Naive B cell (primary cell): ENCODE data around the gene RRAS2. TPM values are rescaled to one million over a fixed set of nuclear protein-coding genes. Genes with fewer than 3 reads are reported as not detected.
A peak's percentile ranks its signal among the peaks of the same experiment; 100 is the strongest.

Experiments
- ATAC-seq, 2 donors: fragments of 150-1000 bp; cut with Tn5 transposase; 2 replicates each; pipeline ENCODE4 v1.10.0; 2021; ENCODE audit warnings: low read depth in 2 of 2, mild to moderate bottlenecking in 2 of 2, moderate library complexity in 2 of 2
- DNase-seq: peaks from one replicate; pipeline ENCODE4 v3.0.0; 2022
- H3K27ac Mint-ChIP-seq, 6 donors: one replicate each; pipeline ENCODE4 v1.8.0; 2020 to 2022; ENCODE audit warnings: mild to moderate bottlenecking in 6 of 6, mixed read lengths in 6 of 6, moderate library complexity in 5 of 6, inconsistent platforms in 2 of 6
- H3K27me3 Mint-ChIP-seq, 3 donors: one replicate each; pipeline ENCODE4 v1.8.0; 2021 to 2022; ENCODE audit warnings: mixed read lengths in 3 of 3, mild to moderate bottlenecking in 1 of 3
- H3K36me3 Mint-ChIP-seq, 2 donors: one replicate each; pipeline ENCODE4 v1.8.0; 2020 to 2022; ENCODE audit warnings: mixed read lengths in 2 of 2, inconsistent platforms in 1 of 2, mild to moderate bottlenecking in 1 of 2
- H3K4me1 Mint-ChIP-seq, 3 donors: one replicate each; pipeline ENCODE4 v1.8.0; 2020 to 2022; ENCODE audit warnings: mixed read lengths in 3 of 3, inconsistent platforms in 1 of 3, mild to moderate bottlenecking in 1 of 3, moderate library complexity in 1 of 3
- H3K4me3 Mint-ChIP-seq, 8 donors: one replicate each; pipeline ENCODE4 v1.8.0; 2020 to 2022; ENCODE audit warnings: mild to moderate bottlenecking in 8 of 8, mixed read lengths in 8 of 8, moderate library complexity in 8 of 8, inconsistent platforms in 2 of 8
- H3K9me3 Mint-ChIP-seq, 7 donors: one replicate each; pipeline ENCODE4 v1.8.0; 2020 to 2022; ENCODE audit warnings: mixed read lengths in 7 of 7, mild to moderate bottlenecking in 5 of 7, inconsistent platforms in 2 of 7, moderate library complexity in 1 of 7
- polyA plus RNA-seq, 6 donors: library from polyadenylated mRNA; unstranded; fragments of 300-500 nt; fragmentation: Illumina TruSeq; gene quantifications; one replicate each; pipeline ENCODE4 v1.2.3, GENCODE V29; 2021; ENCODE audit warnings: low read depth in 6 of 6

The RRAS2 gene
- polyA plus RNA-seq, 6 donors from 2014 or later = 95.9 to 155 (median 118) TPM

GRCh38 chr11:14269692-14270573, 89.0 kb downstream of the RRAS2 start:
- peaks cover 25 to 42% (median 40%) of the 10 kb centered on the region in 3 donors for H3K4me1 Mint-ChIP-seq
- ATAC-seq = peak; percentile 66
- H3K27me3 Mint-ChIP-seq = no peaks in the 10 kb centered on the region
- DNase-seq = peak; percentile 11
- H3K9me3 Mint-ChIP-seq = no peaks in the 10 kb centered on the region
- peaks cover 7 to 12% of the 10 kb centered on the region in 2 donors for H3K36me3 Mint-ChIP-seq
- H3K4me3 Mint-ChIP-seq = peak overlapping the region in 6 of 8 donors; percentile 2 to 71 (median 16)
- peak overlapping the region; percentile 7 to 91 (median 58) for H3K27ac Mint-ChIP-seq

- peak overlapping the region in 1 of 6 donors; percentile 76 for H3K27ac Mint-ChIP-seq
- H3K4me3 Mint-ChIP-seq = no peak overlapping the region
- peaks cover 29 to 50% (median 36%) of the 10 kb centered on the region in 3 donors for H3K4me1 Mint-ChIP-seq
- peaks cover 0 to 4% (median 0%) of the 10 kb centered on the region in 7 donors for H3K9me3 Mint-ChIP-seq
- DNase-seq (no peak), ATAC-seq (no peak)
- peaks cover 8 to 14% of the 10 kb centered on the region in 2 donors for H3K36me3 Mint-ChIP-seq
- no peaks in the 10 kb centered on the region for H3K27me3 Mint-ChIP-seq
Measured at GRCh38 chr11:14267861-14268635, 90.9 kb downstream of the RRAS2 start.

- H3K4me3 Mint-ChIP-seq = no peak overlapping the region
- H3K27me3 Mint-ChIP-seq = no peaks in the 10 kb centered on the region
- H3K9me3 Mint-ChIP-seq = peaks cover 0 to 4% (median 0%) of the 10 kb centered on the region in 7 donors
- peaks cover 21 to 39% (median 27%) of the 10 kb centered on the region in 3 donors for H3K4me1 Mint-ChIP-seq
- no peak for DNase-seq
- peaks cover 8 to 14% of the 10 kb centered on the region in 2 donors for H3K36me3 Mint-ChIP-seq
- H3K27ac Mint-ChIP-seq = peak overlapping the region in 1 of 6 donors; percentile 4
- no peak for ATAC-seq
Measured at GRCh38 chr11:14266622-14267021, 92.4 kb downstream of the RRAS2 start.

- Mint-ChIP-seq H3K27me3 (no peaks in the 10 kb centered on the region), H3K36me3 (peaks cover 8 to 14% of the 10 kb centered on the region in 2 donors), H3K4me1 (peaks cover 8 to 23% (median 17%) of the 10 kb centered on the region in 3 donors), H3K4me3 (no peak overlapping the region), H3K27ac (peak overlapping the region in 2 of 6 donors; percentile 53 to 64), H3K9me3 (peaks cover 0 to 4% (median 0%) of the 10 kb centered on the region in 7 donors)
- DNase-seq (no peak), ATAC-seq (no peak)
Measured at GRCh38 chr11:14264966-14265365, 94.0 kb downstream of the RRAS2 start.

GRCh38 chr11:14262271-14262846, 96.6 kb downstream of the RRAS2 start:
- H3K9me3 Mint-ChIP-seq = peaks cover 0 to 4% (median 0%) of the 10 kb centered on the region in 7 donors
- no peaks in the 10 kb centered on the region for H3K27me3 Mint-ChIP-seq

GRCh38 chr11:14261066-14261465, 97.9 kb downstream of the RRAS2 start:
- H3K9me3 Mint-ChIP-seq = peaks cover 0 to 4% (median 0%) of the 10 kb centered on the region in 7 donors
- H3K27ac Mint-ChIP-seq = peak overlapping the region in 1 of 6 donors; percentile 7
- ATAC-seq = no peak

More at GRCh38 chr11:14262271-14262846, 96.6 kb downstream of the RRAS2 start:
- Mint-ChIP-seq H3K36me3 (peaks cover 0 to 14% of the 10 kb centered on the region in 2 donors), H3K4me1 (peaks cover 6 to 15% (median 7%) of the 10 kb centered on the region in 3 donors), H3K27ac (peak overlapping the region in 3 of 6 donors; percentile 9 to 85 (median 20)), H3K4me3 (peak overlapping the region in 3 of 8 donors; percentile 15 to 66 (median 41))
- no peak for DNase-seq
- ATAC-seq = no peak

GRCh38 chr11:14259878-14260277, 99.1 kb downstream of the RRAS2 start:
- Mint-ChIP-seq H3K4me1 (peaks cover 6 to 15% (median 7%) of the 10 kb centered on the region in 3 donors), H3K36me3 (peaks cover 0 to 6% of the 10 kb centered on the region in 2 donors), H3K4me3 (peak overlapping the region in 1 of 8 donors; percentile 29), H3K27ac (peak overlapping the region in 1 of 6 donors; percentile 36), H3K9me3 (peaks cover 0 to 4% (median 0%) of the 10 kb centered on the region in 7 donors), H3K27me3 (no peaks in the 10 kb centered on the region)
- no peak for DNase-seq
- ATAC-seq = no peak

More at GRCh38 chr11:14261066-14261465, 97.9 kb downstream of the RRAS2 start:
- Mint-ChIP-seq H3K4me1 (peaks cover 6 to 15% (median 7%) of the 10 kb centered on the region in 3 donors), H3K27me3 (no peaks in the 10 kb centered on the region), H3K4me3 (no peak overlapping the region), H3K36me3 (peaks cover 0 to 14% of the 10 kb centered on the region in 2 donors)
- DNase-seq = no peak

GRCh38 chr11:14259186-14259784, 99.7 kb downstream of the RRAS2 start:
- Mint-ChIP-seq H3K27ac (no peak overlapping the region), H3K4me3 (no peak overlapping the region)

GRCh38 chr11:14258221-14258935, 100.6 kb downstream of the RRAS2 start:
- Mint-ChIP-seq H3K27me3 (peaks cover 0 to 10% (median 0%) of the 10 kb centered on the region in 3 donors), H3K36me3 (no peaks in the 10 kb centered on the region), H3K4me1 (peaks cover 2 to 6% (median 5%) of the 10 kb centered on the region in 3 donors), H3K4me3 (peak overlapping the region in 1 of 8 donors; percentile 24), H3K9me3 (no peaks in the 10 kb centered on the region), H3K27ac (peak overlapping the region in 1 of 6 donors; percentile 52)
- DNase-seq = no peak
- no peak for ATAC-seq

More at GRCh38 chr11:14259186-14259784, 99.7 kb downstream of the RRAS2 start:
- peaks cover 0 to 4% (median 0%) of the 10 kb centered on the region in 3 donors for H3K27me3 Mint-ChIP-seq
- ATAC-seq = no peak
- H3K9me3 Mint-ChIP-seq = no peaks in the 10 kb centered on the region
- DNase-seq = no peak
- H3K4me1 Mint-ChIP-seq = peaks cover 6 to 11% (median 7%) of the 10 kb centered on the region in 3 donors
- no peaks in the 10 kb centered on the region for H3K36me3 Mint-ChIP-seq

GRCh38 chr11:14255238-14255534, 103.8 kb downstream of the RRAS2 start:
- Mint-ChIP-seq H3K36me3 (no peaks in the 10 kb centered on the region), H3K27ac (peak overlapping the region in 1 of 6 donors; percentile 78), H3K4me1 (peaks cover 0 to 4% (median 0%) of the 10 kb centered on the region in 3 donors), H3K9me3 (no peaks in the 10 kb centered on the region), H3K4me3 (no peak overlapping the region), H3K27me3 (peaks cover 0 to 20% (median 4%) of the 10 kb centered on the region in 3 donors)
- DNase-seq (no peak), ATAC-seq (no peak)

GRCh38 chr11:14254533-14255237, 104.3 kb downstream of the RRAS2 start:
- Mint-ChIP-seq H3K27ac (no peak overlapping the region), H3K36me3 (no peaks in the 10 kb centered on the region)

More at GRCh38 chr11:14254533-14255237, 104.3 kb downstream of the RRAS2 start:
- H3K9me3 Mint-ChIP-seq = no peaks in the 10 kb centered on the region
- ATAC-seq = no peak
- H3K4me1 Mint-ChIP-seq = peaks cover 0 to 3% (median 0%) of the 10 kb centered on the region in 3 donors
- peaks cover 0 to 20% (median 4%) of the 10 kb centered on the region in 3 donors for H3K27me3 Mint-ChIP-seq
- H3K4me3 Mint-ChIP-seq = no peak overlapping the region
- DNase-seq = no peak
